Neuronal stem cell (in vitro differentiated cells): ENCODE data around the gene LAMA2.
"Not testable (repeated sequence)": the region's sequence is repeated elsewhere in the genome, so short reads cannot be mapped to it uniquely, and the experiment has no call there.

ENCODE experiments used
- DNase-seq: peaks from one replicate; pipeline ENCODE4 v3.0.0-alpha.2; 2013; ENCODE audit warnings: low spot score
- H2AFZ ChIP-seq: one replicate; pipeline ENCODE4 v1.6.1; 2013; ENCODE audit warnings: mild to moderate bottlenecking, low read length, inconsistent platforms
- H2AK5ac ChIP-seq: 2 replicates; pipeline ENCODE4 v1.6.1; 2013; ENCODE audit warnings: low read depth, mild to moderate bottlenecking, inconsistent platforms, low read length, moderate library complexity, mixed read lengths
- H2BK120ac ChIP-seq: 2 replicates; pipeline ENCODE4 v1.6.1; 2013; ENCODE audit warnings: low read depth, mild to moderate bottlenecking, inconsistent platforms, low read length, moderate library complexity, mixed read lengths
- H2BK12ac ChIP-seq: one replicate; pipeline ENCODE4 v1.6.1; 2013; ENCODE audit warnings: low read length, inconsistent platforms
- H2BK15ac ChIP-seq: 2 replicates; pipeline ENCODE4 v1.6.1; 2013; ENCODE audit warnings: mild to moderate bottlenecking, low read length, inconsistent platforms, mixed read lengths
- H2BK5ac ChIP-seq: one replicate; pipeline ENCODE4 v1.6.1; 2013; ENCODE audit warnings: inconsistent platforms, mild to moderate bottlenecking, low read length, moderate library complexity
- H3K14ac ChIP-seq: one replicate; pipeline ENCODE4 v1.6.1; 2013; ENCODE audit warnings: low read length, inconsistent platforms
- H3K18ac ChIP-seq: 2 replicates; pipeline ENCODE4 v1.6.1; 2013; ENCODE audit warnings: low read length, inconsistent platforms
- H3K23ac ChIP-seq: 2 replicates; pipeline ENCODE4 v1.6.1; 2013; ENCODE audit warnings: low read depth, mild to moderate bottlenecking, mixed read lengths, low read length, inconsistent platforms; ENCODE audit not compliant: poor library complexity
- H3K27ac ChIP-seq: replicated peaks from 3 replicates; pipeline ENCODE4 v1.5.1; 2013; ENCODE audit warnings: low read length, inconsistent platforms
- H3K27me3 ChIP-seq, 3 experiments: 2 replicates each; pipeline ENCODE4 v1.6.1; 2013; ENCODE audit warnings: low read length in 3 of 3, mild to moderate bottlenecking in 2 of 3, inconsistent platforms in 1 of 3, low read depth in 1 of 3, mixed read lengths in 1 of 3, moderate library complexity in 1 of 3; ENCODE audit not compliant: control insufficient read depth in 3 of 3, insufficient read depth in 3 of 3
- H3K36me3 ChIP-seq, 2 donors: replicated peaks in 1 of 2; 2 replicates each; pipeline ENCODE4 v1.6.1; 2013; ENCODE audit warnings: low read length in 2 of 2; ENCODE audit not compliant: control insufficient read depth in 2 of 2, insufficient read depth in 2 of 2
- H3K4ac ChIP-seq: 2 replicates; pipeline ENCODE4 v1.6.1; 2013; ENCODE audit warnings: inconsistent platforms, mild to moderate bottlenecking, low read length, moderate library complexity
- H3K4me1 ChIP-seq, 2 donors: 1 replicate in 1 of 2; 2 replicates in 1 of 2; pipeline ENCODE4 v1.6.1; 2013; ENCODE audit warnings: low read length in 2 of 2, low read depth in 1 of 2; ENCODE audit not compliant: control insufficient read depth in 2 of 2, insufficient read depth in 1 of 2
- H3K4me2 ChIP-seq: one replicate; pipeline ENCODE4 v1.6.1; 2013; ENCODE audit warnings: mild to moderate bottlenecking, low read length, inconsistent platforms; ENCODE audit not compliant: insufficient read depth, poor library complexity, severe bottlenecking
- H3K4me3 ChIP-seq, 2 donors: 2 replicates each; pipeline ENCODE4 v1.5.1; 2013; ENCODE audit warnings: low read length in 2 of 2, mild to moderate bottlenecking in 2 of 2, inconsistent platforms in 1 of 2, moderate library complexity in 1 of 2
- H3K79me1 ChIP-seq: one replicate; pipeline ENCODE4 v1.6.1; 2013; ENCODE audit warnings: low read depth, mild to moderate bottlenecking, inconsistent platforms, low read length, moderate library complexity
- H3K9ac ChIP-seq: one replicate; pipeline ENCODE4 v1.6.1; 2013; ENCODE audit warnings: mild to moderate bottlenecking, low read depth, low read length, inconsistent platforms; ENCODE audit not compliant: poor library complexity
- H3K9me3 ChIP-seq, 2 donors: replicated peaks in 1 of 2; 2 replicates each; pipeline versions ENCODE3 to v1.6.1; 2013; ENCODE audit warnings: low read length in 2 of 2, mild to moderate bottlenecking in 2 of 2, inconsistent platforms in 1 of 2, low read depth in 1 of 2, mixed read lengths in 1 of 2, moderate library complexity in 1 of 2; ENCODE audit not compliant: control insufficient read depth in 2 of 2, insufficient read depth in 1 of 2
- H4K8ac ChIP-seq: one replicate; pipeline ENCODE4 v1.6.1; 2013; ENCODE audit warnings: low read depth, mild to moderate bottlenecking, inconsistent platforms, low read length, moderate library complexity
- H4K91ac ChIP-seq: one replicate; pipeline ENCODE4 v1.6.1; 2013; ENCODE audit warnings: low read length, low read depth, mild to moderate bottlenecking, inconsistent platforms; ENCODE audit not compliant: poor library complexity
- WGBS, 2 donors: extraction: QIAGEN DNeasy Blood & Tissue Kit; methylation state at CpG; one replicate each; pipeline ENCODE4 v1.1.7; 2013; ENCODE audit warnings: missing lambda C conversion rate in 2 of 2, mixed read lengths in 1 of 2; ENCODE audit not compliant: insufficient read length in 2 of 2, insufficient replicate concordance in 1 of 2; ENCODE audit errors: extremely low coverage in 2 of 2; 5-methylcytosine and 5-hydroxymethylcytosine counted together

LAMA2 gene

DNA sequence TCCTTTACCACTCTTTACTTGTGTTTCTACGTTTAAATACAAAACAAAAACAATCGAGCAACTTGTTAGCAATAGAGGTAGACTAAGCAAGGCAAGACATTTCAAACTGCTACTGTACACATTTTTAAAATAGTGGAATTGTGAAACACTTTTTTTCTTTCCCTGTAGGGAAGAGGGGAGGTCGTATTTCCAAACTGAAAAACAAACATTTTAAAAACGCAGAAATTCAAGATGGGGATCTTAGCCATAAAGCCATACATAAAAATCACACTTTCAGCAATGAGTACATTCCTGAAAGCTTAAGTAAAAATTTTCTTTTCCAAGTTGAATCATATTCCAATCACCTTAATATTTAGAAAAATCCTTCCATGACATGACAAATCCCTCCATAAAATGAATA, 267.6 kb downstream of the LAMA2 start:
- no peak for DNase-seq
- no peak overlapping the region for H4K91ac ChIP-seq
- WGBS, 2 donors, result no CpG with 5 or more reads among the region's 4 CpGs
- no peak overlapping the region for H2BK15ac ChIP-seq
- no peak overlapping the region for H3K23ac ChIP-seq
- H2AK5ac ChIP-seq, result no peak overlapping the region
- no peak overlapping the region for H2BK12ac ChIP-seq
- H3K27ac ChIP-seq, result no peak overlapping the region
- no peaks in the 10 kb centered on the region for H3K27me3 ChIP-seq
- no peaks in the 10 kb centered on the region for H3K9me3 ChIP-seq
- no peak overlapping the region for H3K4me2 ChIP-seq
- no peak overlapping the region for H3K4me3 ChIP-seq
- H3K36me3 ChIP-seq, result no peaks in the 10 kb centered on the region
- H2BK120ac ChIP-seq, result no peak overlapping the region
- H2AFZ ChIP-seq, result no peak overlapping the region
- no peak overlapping the region for H3K4ac ChIP-seq
- H3K79me1 ChIP-seq, result no peaks in the 10 kb centered on the region
- H3K4me1 ChIP-seq, result no peaks in the 10 kb centered on the region
- H2BK5ac ChIP-seq, result no peak overlapping the region
- H4K8ac ChIP-seq, result no peak overlapping the region
- no peak overlapping the region for H3K18ac ChIP-seq
- H3K9ac ChIP-seq, result no peak overlapping the region
- H3K14ac ChIP-seq, result no peak overlapping the region

DNA sequence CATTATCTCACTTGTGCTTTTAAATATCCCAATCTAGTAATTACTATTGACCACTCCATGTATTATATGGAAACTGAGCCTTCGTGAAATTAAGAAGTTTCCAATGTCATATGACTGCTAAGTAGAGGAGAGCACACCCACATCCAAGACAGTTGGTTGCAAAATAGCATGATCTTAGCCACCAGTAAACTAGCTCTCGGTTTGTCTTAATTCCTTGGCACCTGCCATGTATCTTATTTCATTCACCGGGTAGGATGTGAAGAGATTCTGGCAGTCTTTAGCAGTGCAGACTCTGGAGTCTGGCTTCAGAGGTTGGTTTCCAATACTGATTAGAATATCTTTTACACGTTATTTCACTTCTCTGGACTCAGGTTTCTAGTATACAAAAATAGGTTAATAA, 270.3 kb downstream of the LAMA2 start:
- Histone ChIP-seq H3K23ac (no peak overlapping the region), H3K27ac (no peak overlapping the region), H3K4me2 (no peak overlapping the region), H3K14ac (no peak overlapping the region), H4K8ac (no peak overlapping the region), H3K9ac (no peak overlapping the region), H3K79me1 (no peaks in the 10 kb centered on the region), H2BK12ac (no peak overlapping the region), H2AK5ac (no peak overlapping the region), H3K9me3 (no peaks in the 10 kb centered on the region), H3K4me3 (no peak overlapping the region), H2BK15ac (no peak overlapping the region), H3K4ac (no peak overlapping the region), H3K27me3 (no peaks in the 10 kb centered on the region), H2BK5ac (no peak overlapping the region), H2BK120ac (no peak overlapping the region), H4K91ac (no peak overlapping the region), H2AFZ (no peak overlapping the region), H3K36me3 (no peaks in the 10 kb centered on the region), H3K18ac (no peak overlapping the region), H3K4me1 (no peaks in the 10 kb centered on the region)
- no CpG with 5 or more reads among the region's 4 CpGs for whole genome bisulfite sequencing, 2 donors
- no peak for DNase-seq

DNA sequence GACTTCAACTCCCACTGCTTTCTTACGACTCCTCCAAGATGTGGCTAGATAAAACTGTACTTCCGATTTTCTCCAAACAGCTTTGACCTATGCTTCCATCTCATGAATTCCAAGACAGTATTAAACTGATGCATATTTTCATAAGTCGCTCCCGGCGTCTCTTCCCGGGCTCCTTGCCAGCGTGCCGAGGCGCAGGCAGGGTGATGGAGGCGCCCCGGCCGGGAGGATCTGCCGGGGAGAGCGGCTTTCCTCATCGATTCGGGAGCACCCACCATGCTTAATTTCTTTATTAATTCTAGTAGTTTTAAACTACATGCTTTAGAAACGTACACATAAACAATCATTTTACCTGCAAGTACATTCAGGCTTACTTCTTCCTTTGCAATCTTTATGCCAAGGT, 276.3 kb downstream of the LAMA2 start:
- H3K4me1 ChIP-seq, H3K9ac ChIP-seq, H3K23ac ChIP-seq, H2AFZ ChIP-seq, H2BK15ac ChIP-seq, H2BK12ac ChIP-seq, H3K9me3 ChIP-seq, H3K14ac ChIP-seq, H3K18ac ChIP-seq, H2BK5ac ChIP-seq, DNase-seq, H4K8ac ChIP-seq, H4K91ac ChIP-seq, H3K4ac ChIP-seq, H3K79me1 ChIP-seq, H2AK5ac ChIP-seq, H3K4me2 ChIP-seq, H3K27ac ChIP-seq, H3K27me3 ChIP-seq, H2BK120ac ChIP-seq, H3K36me3 ChIP-seq, H3K4me3 ChIP-seq: not testable (repeated sequence)
- no CpG with 5 or more reads among the region's 17 CpGs for WGBS, 2 donors

DNA sequence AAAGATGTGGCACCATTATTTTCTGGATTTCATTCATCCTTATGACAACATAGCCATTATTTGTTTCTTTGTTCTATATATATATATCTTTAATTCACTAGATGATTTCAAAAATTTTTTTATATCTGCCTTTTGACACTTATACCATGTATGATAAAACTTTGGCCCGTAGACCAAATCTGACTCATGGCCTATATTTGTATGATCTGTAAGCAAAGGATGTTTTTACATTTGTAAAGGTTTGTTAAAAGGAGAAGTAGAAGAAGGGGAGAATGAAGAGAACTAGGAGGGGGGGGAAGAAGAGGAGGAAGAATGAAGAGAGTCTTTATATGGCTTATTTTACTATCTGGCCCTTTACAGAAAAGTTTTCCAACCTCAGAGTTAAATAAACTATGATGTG, 279.7 kb downstream of the LAMA2 start:
- no peak overlapping the region for H3K18ac ChIP-seq
- no peak overlapping the region for H3K4me2 ChIP-seq
- H3K4me3 ChIP-seq, result no peak overlapping the region
- H2BK5ac ChIP-seq, result no peak overlapping the region
- H3K4ac ChIP-seq, result no peak overlapping the region
- WGBS, 2 donors, result no CpG with 5 or more reads among the region's 1 CpG
- no peak overlapping the region for H4K8ac ChIP-seq
- H2AFZ ChIP-seq, result no peak overlapping the region
- H3K4me1 ChIP-seq, result no peaks in the 10 kb centered on the region
- H3K23ac ChIP-seq, result no peak overlapping the region
- no peak overlapping the region for H3K14ac ChIP-seq
- H3K79me1 ChIP-seq, result no peaks in the 10 kb centered on the region
- no peak overlapping the region for H2BK12ac ChIP-seq
- H4K91ac ChIP-seq, result no peak overlapping the region
- H3K36me3 ChIP-seq, result no peaks in the 10 kb centered on the region
- no peak overlapping the region for H2AK5ac ChIP-seq
- H3K27me3 ChIP-seq, result no peaks in the 10 kb centered on the region
- no peak for DNase-seq
- no peak overlapping the region for H2BK15ac ChIP-seq
- H3K9me3 ChIP-seq, result no peaks in the 10 kb centered on the region
- H2BK120ac ChIP-seq, result no peak overlapping the region
- no peak overlapping the region for H3K9ac ChIP-seq
- no peak overlapping the region for H3K27ac ChIP-seq
